HCT116 (cell line): ENCODE results near the gene HRH4. TPM values are rescaled to one million over a fixed set of nuclear protein-coding genes. Genes with fewer than 3 reads are reported as not detected.

Experiments
- ATAC-seq: fragments of 200-7000 bp; cut with Tn5 transposase; 2 replicates; pipeline ENCODE4 v1.9.1; 2020; ENCODE audit warnings: mild to moderate bottlenecking, moderate library complexity
- Bru-seq: library from RNA; stranded (reverse); fragments of 400-500 nt; gene quantifications from one replicate; lab custom pipeline; 2021; lab: Mats Ljungman, UMichigan
- BruChase-seq, 2 experiments: library from RNA; stranded (reverse); fragments of 400-500 nt; gene quantifications; one replicate each; lab custom pipeline; 2021; lab: Mats Ljungman, UMichigan
- BruUV-seq: library from RNA; stranded (reverse); fragments of 400-500 nt; replicated peaks from 2 replicates; lab custom pipeline; 2021; lab: Mats Ljungman, UMichigan
- CTCF ChIA-PET: fragments of 300-600 bp; sonication (Branson Sonifier 250); formaldehyde crosslinking; loops from one replicate; lab custom pipeline; 2021; ENCODE audit warnings: antibody characterized with exemption; lab: Charles Lee
- POLR2A ChIA-PET: fragments of 300-600, 350-600 bp; sonication (Branson Sonifier 250); formaldehyde crosslinking; loops from one replicate; lab custom pipeline; 2021; ENCODE audit warnings: antibody characterized with exemption; lab: Charles Lee
- RAD21 ChIA-PET, 2 experiments: fragments of 300-600 bp; sonication (Branson Sonifier 250); formaldehyde crosslinking; loops; one replicate each; lab custom pipeline; 2023; ENCODE audit warnings: low total read pairs in 2 of 2; ENCODE audit not compliant: uncharacterized antibody in 2 of 2, unreplicated experiment in 2 of 2, low non-redundant PET in 1 of 2; lab: Charles Lee
- DNase-seq: peaks from one replicate; pipeline ENCODE4 v3.0.0-alpha.2; 2010; ENCODE audit warnings: low read depth, low spot score
- H2AFZ ChIP-seq: fragments of 200-600 bp; shearing (Covaris generic), sonication (generic); 2 replicates; pipeline ENCODE4 v1.6.1; 2017; ENCODE audit warnings: low read depth, mixed run types, mixed read lengths, antibody characterized with exemption, low read length; ENCODE audit not compliant: poor library complexity, severe bottlenecking
- H3K27ac ChIP-seq: 2 replicates; pipeline ENCODE4 v1.5.1; 2012; ENCODE audit warnings: low read depth, low read length
- H3K27me3 ChIP-seq: fragments of 200-600 bp; sonication (generic); 2 replicates; pipeline ENCODE4 v1.6.1; 2016; ENCODE audit warnings: mixed run types, low read length, mixed read lengths; ENCODE audit not compliant: insufficient read depth
- H3K36me3 ChIP-seq, 2 experiments: fragments of 200-500 bp in 1 of 2; fragments of 200-600 bp in 1 of 2; sonication (Bioruptor generic) in 1 of 2; sonication (generic) in 1 of 2; 2 replicates each; pipeline versions ENCODE4 v1.5.1 to v1.6.1; 2014 to 2016; ENCODE audit warnings: low read length in 2 of 2, inconsistent platforms in 1 of 2, mixed read lengths in 1 of 2, mixed run types in 1 of 2; ENCODE audit not compliant: insufficient read depth in 2 of 2, control insufficient read depth in 1 of 2
- H3K4me1 ChIP-seq, 2 experiments: fragments of 200-600 bp in 1 of 2; sonication (generic) in 1 of 2; 2 replicates each; pipeline versions ENCODE4 v1.5.1 to v1.6.1; 2012 to 2017; ENCODE audit warnings: low read length in 2 of 2, inconsistent platforms in 1 of 2, mild to moderate bottlenecking in 1 of 2, mixed read lengths in 1 of 2, mixed run types in 1 of 2, moderate library complexity in 1 of 2; ENCODE audit not compliant: insufficient read depth in 2 of 2, control insufficient read depth in 1 of 2
- H3K4me2 ChIP-seq: fragments of 200-600 bp; sonication (generic); 2 replicates; pipeline ENCODE4 v1.6.1; 2017; ENCODE audit warnings: mixed run types, low read length, mixed read lengths
- H3K4me3 ChIP-seq, 2 experiments: fragments of 200-600 bp in 1 of 2; sonication (generic) in 1 of 2; replicated peaks in 1 of 2; 2 replicates each; pipeline ENCODE4 v1.5.1; 2011 to 2016; ENCODE audit warnings: low read length in 2 of 2, control low read depth in 1 of 2, low read depth in 1 of 2, mild to moderate bottlenecking in 1 of 2, mixed read lengths in 1 of 2, mixed run types in 1 of 2
- H3K79me2 ChIP-seq: fragments of 200-600 bp; sonication (generic); 2 replicates; pipeline ENCODE4 v1.6.1; 2017; ENCODE audit warnings: mild to moderate bottlenecking, mixed run types, low read length, moderate library complexity, mixed read lengths; ENCODE audit not compliant: insufficient read depth
- H3K9ac ChIP-seq: fragments of 200-600 bp; sonication (generic); 2 replicates; pipeline ENCODE4 v1.6.1; 2016; ENCODE audit warnings: low read length, mixed read lengths
- H3K9me2 ChIP-seq: fragments of 200-600 bp; sonication (generic), shearing (Covaris generic); 2 replicates; pipeline ENCODE4 v1.6.1; 2017; ENCODE audit warnings: mixed run types, mild to moderate bottlenecking, moderate library complexity; ENCODE audit not compliant: insufficient read depth
- H3K9me3 ChIP-seq, 2 experiments: fragments of 200-500 bp in 1 of 2; fragments of 200-600 bp in 1 of 2; sonication (Bioruptor generic) in 1 of 2; sonication (generic) in 1 of 2; 2 replicates each; pipeline ENCODE4 v1.6.1; 2014 to 2017; ENCODE audit warnings: low read length in 2 of 2, mixed read lengths in 2 of 2, inconsistent platforms in 1 of 2, low read depth in 1 of 2, mild to moderate bottlenecking in 1 of 2, mixed run types in 1 of 2, moderate library complexity in 1 of 2; ENCODE audit not compliant: control insufficient read depth in 1 of 2, insufficient read depth in 1 of 2
- H4K20me1 ChIP-seq: fragments of 200-600 bp; sonication (generic), shearing (Covaris generic); 2 replicates; pipeline ENCODE4 v1.6.1; 2017; ENCODE audit warnings: mixed run types, mild to moderate bottlenecking, moderate library complexity; ENCODE audit not compliant: insufficient read depth
- ELF1 ChIP-seq: IDR thresholded peaks from 2 replicates; pipeline ENCODE4 v1.6.1; 2012; ENCODE audit warnings: low read depth, borderline replicate concordance
- EZH2phosphoT487 ChIP-seq: fragments of 200-600 bp; IDR thresholded peaks from 2 replicates; pipeline ENCODE4 v1.6.1; 2018; ENCODE audit warnings: antibody characterized with exemption, borderline replicate concordance
- FOSL1 ChIP-seq: IDR thresholded peaks from 2 replicates; pipeline ENCODE4 v1.6.1; 2012; ENCODE audit warnings: low read depth
- JUND ChIP-seq: IDR thresholded peaks from 2 replicates; pipeline ENCODE4 v1.6.1; 2012
- MAX ChIP-seq: IDR thresholded peaks from 2 replicates; pipeline ENCODE4 v1.6.1; 2012
- POLR2A ChIP-seq: IDR thresholded peaks from 2 replicates; pipeline ENCODE4 v1.7.0; 2011; ENCODE audit warnings: borderline replicate concordance; ENCODE audit not compliant: insufficient read depth, insufficient read length; ENCODE audit errors: extremely low read depth
- POLR2AphosphoS5 ChIP-seq: IDR thresholded peaks from 2 replicates; pipeline ENCODE4 v1.6.1; 2011; ENCODE audit warnings: mild to moderate bottlenecking, low read depth, low read length, moderate library complexity
- SRF ChIP-seq: IDR thresholded peaks from 2 replicates; pipeline ENCODE4 v1.6.1; 2012; ENCODE audit warnings: low read depth
- YY1 ChIP-seq: IDR thresholded peaks from 2 replicates; pipeline ENCODE4 v1.6.1; 2011; ENCODE audit warnings: low read length, low read depth, moderate library complexity, mild to moderate bottlenecking; ENCODE audit not compliant: insufficient replicate concordance; ENCODE audit errors: extremely low read depth
- ZBTB33 ChIP-seq: IDR thresholded peaks from 2 replicates; pipeline ENCODE4 v1.6.1; 2011; ENCODE audit warnings: mild to moderate bottlenecking, low read length, moderate library complexity; ENCODE audit not compliant: insufficient replicate concordance; ENCODE audit errors: extremely low read depth
- ZFX ChIP-seq: fragments of 450-650 bp; IDR thresholded peaks from 2 replicates; pipeline ENCODE4 v1.6.1; 2017
- ZNF274 ChIP-seq: fragments of 200-500 bp; sonication (Bioruptor generic); IDR thresholded peaks from 2 replicates; pipeline ENCODE4 v1.6.1; 2014; ENCODE audit warnings: mild to moderate bottlenecking, low read depth, low read length, inconsistent platforms
- intact Hi-C: fragments of 100-400 bp; cut with micrococcal nuclease; formaldehyde crosslinking; loops from 2 replicates; pipeline ENCODE4 v1.10.0; 2022
- long read RNA-seq: library from polyadenylated mRNA; unstranded; transcript quantifications from one replicate; pipeline ENCODE4 v2.0.0, GENCODE V29; 2021; ENCODE audit not compliant: unreplicated experiment
- polyA plus RNA-seq: library from polyadenylated mRNA; unstranded; fragments of >200 nt; gene quantifications from 2 replicates; pipeline ENCODE4 v1.2.1, GENCODE V29; 2012; ENCODE audit warnings: missing spikeins
- total RNA-seq: library from RNA; stranded (reverse); gene quantifications from one replicate; pipeline ENCODE4 v1.2.1, GENCODE V29; 2021; ENCODE audit not compliant: unreplicated experiment

Gene HRH4
- total RNA-seq (not detected), Bru-seq, nascent RNA (percentile 37 among the genes with signal in this experiment), BruChase-seq, experiment 1, labeled RNA remaining after a 6-hour chase (percentile 40 among the genes with signal in this experiment), BruChase-seq, experiment 2, labeled RNA remaining after a 2-hour chase (percentile 40 among the genes with signal in this experiment)
- not detected in 2 replicates for polyA plus RNA-seq
- long read RNA-seq, result 0 reads

GRCh38 chr18:24460388-24460787, at the start of gene HRH4:
HRH4 (plus strand) TSS chr18:24460637; CDS start chr18:24460729, 92 bp downstream.
- RAD21 ChIA-PET, result no interaction called here
- no peaks in the 10 kb centered on the region for H3K79me2 ChIP-seq
- POLR2A ChIA-PET, result no interaction called here
- no peak for TF ChIP-seq SRF
- TF ChIP-seq YY1, result no peak
- TF ChIP-seq FOSL1, result no peak
- no peak for TF ChIP-seq POLR2AphosphoS5
- no peak for TF ChIP-seq ZFX
- no peak for TF ChIP-seq MAX
- TF ChIP-seq ELF1, result no peak
- no peak for TF ChIP-seq ZNF274
- no peak for TF ChIP-seq JUND
- no peak for TF ChIP-seq EZH2phosphoT487
- TF ChIP-seq POLR2A, result no peak
- no peak for TF ChIP-seq ZBTB33
- intact Hi-C loops, result no loop called here
- H3K9ac ChIP-seq, result no peak within 1 kb of the TSS
- no peaks in the 10 kb centered on the region for H3K27me3 ChIP-seq
- H3K9me2 ChIP-seq, result no peaks in the 10 kb centered on the region
- no peak within 1 kb of the TSS for H3K27ac ChIP-seq
- no peaks in the 10 kb centered on the region for H3K9me3 ChIP-seq
- DNase-seq (no peak), ATAC-seq (no peak)
- no peak within 1 kb of the TSS for H3K4me2 ChIP-seq
- CTCF ChIA-PET, result interaction anchor here (1.2 to 1.5 kb wide), 2 partner anchors 14 to 29 kb away, joined by 3 read pairs; no protein-coding TSS in a partner anchor
- H4K20me1 ChIP-seq, result no peaks in the 10 kb centered on the region
- BruUV-seq, result no TSS peak
- H3K36me3 ChIP-seq, result no peaks in the 10 kb centered on the region
- H3K4me3 ChIP-seq, result no peak within 1 kb of the TSS
- no peak within 1 kb of the TSS for H2AFZ ChIP-seq
- no peaks in the 10 kb centered on the region for H3K4me1 ChIP-seq
